Right renal pelvis (tissue), 4 donors: ENCODE data around the gene NOTCH1. TPM values are rescaled to one million over a fixed set of nuclear protein-coding genes. Genes with fewer than 3 reads are reported as not detected.
"Not testable (repeated sequence)": the region's sequence is repeated elsewhere in the genome, so short reads cannot be mapped to it uniquely, and the experiment has no call there.

ENCODE experiments used
- DNase-seq, 4 donors: peaks; one replicate each; pipeline ENCODE4 v3.0.0-alpha.2; 2013; ENCODE audit warnings: low read depth in 4 of 4, low spot score in 3 of 4, missing footprints in 1 of 4
- polyA plus RNA-seq, 4 donors: library from polyadenylated mRNA; unstranded; fragments of 120-200 nt; gene quantifications; one replicate each; pipeline ENCODE4 v1.2.1, GENCODE V29; 2013; ENCODE audit not compliant: insufficient read length in 4 of 4

NOTCH1 gene
- polyA plus RNA-seq, 4 donors = 25.4 to 41.4 (median 29.5) TPM

- DNase-seq = no peak
Observed at GRCh38 chr9:136565715-136566552, 20.1 kb upstream of the NOTCH1 start.

GRCh38 chr9:136565086-136565714, 19.4 kb upstream of the NOTCH1 start:
- DNase-seq = no peak

GRCh38 chr9:136564379-136564988, 18.6 kb upstream of the NOTCH1 start:
- no peak for DNase-seq

GRCh38 chr9:136563646-136564325, 17.9 kb upstream of the NOTCH1 start:
- DNase-seq = no peak

- no peak for DNase-seq
Observed at GRCh38 chr9:136562746-136563495, 17.1 kb upstream of the NOTCH1 start.

GRCh38 chr9:136561779-136562178, 15.9 kb upstream of the NOTCH1 start:
- no peak for DNase-seq

GRCh38 chr9:136560586-136560985, 14.7 kb upstream of the NOTCH1 start:
- no peak for DNase-seq

GRCh38 chr9:136559371-136559770, 13.5 kb upstream of the NOTCH1 start:
- DNase-seq = not testable (repeated sequence)

- DNase-seq = not testable (repeated sequence)
Observed at GRCh38 chr9:136558846-136559245, 13.0 kb upstream of the NOTCH1 start.

- DNase-seq = no peak
Observed at GRCh38 chr9:136558373-136558772, 12.5 kb upstream of the NOTCH1 start.

GRCh38 chr9:136557036-136557435, 11.2 kb upstream of the NOTCH1 start:
- DNase-seq = no peak

GRCh38 chr9:136556166-136556565, 10.3 kb upstream of the NOTCH1 start:
- no peak for DNase-seq

- no peak for DNase-seq
Observed at GRCh38 chr9:136554870-136555269, 9.0 kb upstream of the NOTCH1 start.

- no peak for DNase-seq
Observed at GRCh38 chr9:136553581-136553980, 7.7 kb upstream of the NOTCH1 start.

GRCh38 chr9:136552117-136552703, 6.4 kb upstream of the NOTCH1 start:
- no peak for DNase-seq

GRCh38 chr9:136551401-136552116, 5.7 kb upstream of the NOTCH1 start:
- DNase-seq = no peak

- DNase-seq = no peak
Observed at GRCh38 chr9:136550439-136551289, 4.8 kb upstream of the NOTCH1 start.
